Muscle of leg (tissue), 11 donors: ENCODE data around the gene CAMK2A. TPM values are rescaled to one million over a fixed set of nuclear protein-coding genes. Genes with fewer than 3 reads are reported as not detected.
A peak's percentile ranks its signal among the peaks of the same experiment; 100 is the strongest.

Source experiments
- DNase-seq: peaks from one replicate; pipeline ENCODE4 v3.0.0; 2013
- H3K27ac ChIP-seq: one replicate; pipeline ENCODE4 v1.5.1; 2013; ENCODE audit warnings: mild to moderate bottlenecking, low read length, control low read depth
- H3K27me3 ChIP-seq: one replicate; pipeline ENCODE4 v1.6.1; 2013; ENCODE audit warnings: low read length; ENCODE audit not compliant: control insufficient read depth, insufficient read depth
- H3K36me3 ChIP-seq: one replicate; pipeline ENCODE4 v1.6.1; 2013; ENCODE audit warnings: low read length; ENCODE audit not compliant: control insufficient read depth, insufficient read depth
- H3K4me1 ChIP-seq: one replicate; pipeline ENCODE4 v1.6.1; 2013; ENCODE audit warnings: low read length; ENCODE audit not compliant: control insufficient read depth, insufficient read depth
- H3K4me3 ChIP-seq: one replicate; pipeline ENCODE4 v1.5.1; 2013; ENCODE audit warnings: low read length, control low read depth
- H3K9me3 ChIP-seq: replicated peaks from 2 replicates; pipeline ENCODE4 v1.6.1; 2013; ENCODE audit warnings: low read depth, low read length; ENCODE audit not compliant: control insufficient read depth
- WGBS: methylation state at CpG from one replicate; pipeline ENCODE4 v1.1.5; 2013; ENCODE audit warnings: missing lambda C conversion rate; ENCODE audit not compliant: insufficient coverage; 5-methylcytosine and 5-hydroxymethylcytosine counted together
- polyA plus RNA-seq, 8 donors: library from polyadenylated mRNA; unstranded; fragments of 120-200 nt; gene quantifications; one replicate each; pipeline versions ENCODE4 v1.2.1 to v1.2.3, GENCODE V29; 2013; ENCODE audit warnings: inconsistent platforms in 1 of 8, low replicate concordance in 1 of 8; ENCODE audit not compliant: insufficient read length in 8 of 8, insufficient read depth in 1 of 8
- total RNA-seq: library from RNA; stranded (reverse); fragments of 120-200 nt; gene quantifications from one replicate; pipeline ENCODE4 v1.2.4, GENCODE V29; 2013

The CAMK2A gene
- total and polyA plus RNA-seq, 9 donors: 38.5 to 79.9 (median 58.4) TPM

DNA sequence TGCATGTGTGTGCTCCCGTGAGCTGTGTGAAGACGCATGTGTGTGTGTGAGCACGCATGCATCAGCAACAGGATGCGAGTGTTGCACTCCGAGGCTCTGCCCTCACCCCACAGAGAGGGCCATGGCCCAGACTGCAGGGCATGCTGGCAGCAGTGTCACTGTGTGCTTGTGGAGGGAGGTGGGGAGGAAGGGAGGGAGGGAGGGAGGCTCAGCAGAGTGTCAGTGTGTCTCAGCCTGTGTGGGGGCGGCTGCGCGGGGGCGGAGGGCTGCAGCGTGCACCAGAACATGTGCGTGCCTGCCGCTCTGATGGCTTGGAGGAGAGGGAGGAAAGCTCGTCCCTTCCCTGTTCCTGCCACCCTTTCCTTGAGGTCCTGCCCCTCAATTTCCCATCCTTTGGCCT, 5.3 kb downstream of the CAMK2A start:
- H3K27ac ChIP-seq: no peak overlapping the region
- H3K4me3 ChIP-seq: no peak overlapping the region
- peaks cover 3% of the 10 kb centered on the region for H3K27me3 ChIP-seq
- H3K4me1 ChIP-seq: peaks cover 9% of the 10 kb centered on the region
- H3K36me3 ChIP-seq: no peaks in the 10 kb centered on the region
- no peak for DNase-seq
- H3K9me3 ChIP-seq: no peaks in the 10 kb centered on the region
- WGBS: 75% methylated on average over 5 of the region's 13 CpGs

DNA sequence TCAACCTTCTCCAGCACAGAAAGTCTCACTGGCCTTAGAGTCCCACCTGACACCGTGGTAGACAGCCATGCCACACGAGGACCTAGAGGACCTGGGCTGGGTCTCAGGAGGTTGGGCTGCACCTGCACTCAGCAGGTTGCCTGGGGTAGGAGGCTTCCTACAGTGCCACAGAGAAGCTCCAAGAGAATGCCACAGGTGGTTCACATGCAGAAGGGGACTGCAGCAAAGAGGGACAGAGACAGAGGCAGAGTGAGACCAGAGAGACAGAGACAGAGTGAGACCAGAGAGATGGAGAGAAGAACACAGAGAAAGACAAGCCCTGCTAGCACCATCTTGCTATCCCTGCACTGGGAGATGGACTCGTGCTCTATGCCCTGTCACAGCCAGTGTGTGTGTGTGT, 5.7 kb downstream of the CAMK2A start:
- H3K4me3 ChIP-seq: no peak overlapping the region
- WGBS: 61% methylated on average over 3 of the region's 3 CpGs

DNA sequence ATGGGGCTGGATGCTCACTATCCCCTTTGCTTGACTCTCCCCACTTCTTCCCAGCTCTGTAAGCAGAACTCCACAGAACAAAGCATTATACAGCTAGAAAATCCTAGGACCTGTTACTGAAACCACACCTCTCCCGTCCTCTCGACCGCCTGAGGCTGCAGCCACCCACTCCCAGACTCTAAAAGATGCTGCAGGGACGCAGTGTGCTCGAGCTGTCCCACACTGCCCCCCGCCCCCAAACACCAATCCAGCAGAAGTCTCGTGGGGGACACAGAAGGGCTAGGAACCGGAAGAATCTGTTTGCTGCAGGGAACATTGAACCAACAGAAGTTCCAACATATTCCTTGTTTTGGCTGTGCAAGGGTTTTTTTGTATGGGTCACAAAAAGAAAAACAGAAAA, 7.6 kb downstream of the CAMK2A start:
- no peaks in the 10 kb centered on the region for H3K27me3 ChIP-seq
- no peak for DNase-seq
- no peaks in the 10 kb centered on the region for H3K36me3 ChIP-seq
- H3K27ac ChIP-seq: no peak overlapping the region
- H3K4me1 ChIP-seq: peaks cover 19% of the 10 kb centered on the region
- WGBS: 22% methylated on average over 4 of the region's 8 CpGs
- H3K4me3 ChIP-seq: no peak overlapping the region
- no peaks in the 10 kb centered on the region for H3K9me3 ChIP-seq

More for the DNA sequence above, 5.7 kb downstream of the CAMK2A start:
- DNase-seq: no peak
- H3K36me3 ChIP-seq: no peaks in the 10 kb centered on the region
- no peak overlapping the region for H3K27ac ChIP-seq
- H3K9me3 ChIP-seq: no peaks in the 10 kb centered on the region
- peaks cover 12% of the 10 kb centered on the region for H3K4me1 ChIP-seq
- no peaks in the 10 kb centered on the region for H3K27me3 ChIP-seq

DNA sequence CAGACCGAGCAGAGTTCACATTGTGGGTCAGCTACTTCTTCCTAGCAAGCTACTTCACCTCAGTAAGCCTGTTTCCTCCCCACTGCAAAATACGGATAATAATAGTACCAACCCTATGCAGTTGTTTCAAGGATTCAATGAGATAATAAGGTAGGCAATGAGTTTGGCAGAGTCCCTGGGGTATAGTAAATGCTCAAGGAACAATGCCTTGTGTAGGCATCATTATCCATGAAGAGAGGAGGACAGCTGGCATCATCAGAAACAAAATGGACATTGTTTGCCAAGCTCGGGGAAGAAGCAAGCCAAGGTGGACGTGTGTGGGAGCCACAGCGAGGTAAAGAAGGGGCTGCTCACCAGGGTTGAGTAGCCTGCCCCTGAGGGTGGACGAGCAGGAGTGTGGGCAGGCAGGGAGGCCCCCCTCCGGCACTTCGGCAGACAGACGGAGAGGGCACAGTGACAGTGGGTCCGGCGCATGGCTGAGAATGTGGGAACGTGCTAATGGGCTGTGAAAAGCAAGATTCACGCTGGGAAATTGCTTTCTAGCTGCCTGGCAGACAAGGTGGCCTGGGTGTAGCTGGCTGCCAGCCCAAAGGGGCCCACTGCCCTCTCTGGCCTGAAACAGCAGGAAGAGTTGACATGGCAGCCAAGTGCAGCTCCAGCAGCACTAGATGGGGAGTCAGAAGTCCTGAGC, 10.1 kb downstream of the CAMK2A start:
- Histone ChIP-seq H3K27ac (no peak overlapping the region), H3K9me3 (no peaks in the 10 kb centered on the region), H3K36me3 (no peaks in the 10 kb centered on the region), H3K4me1 (peaks cover 19% of the 10 kb centered on the region), H3K4me3 (no peak overlapping the region), H3K27me3 (no peaks in the 10 kb centered on the region)
- 69% methylated on average over 11 of the region's 13 CpGs for WGBS
- DNase-seq: no peak

DNA sequence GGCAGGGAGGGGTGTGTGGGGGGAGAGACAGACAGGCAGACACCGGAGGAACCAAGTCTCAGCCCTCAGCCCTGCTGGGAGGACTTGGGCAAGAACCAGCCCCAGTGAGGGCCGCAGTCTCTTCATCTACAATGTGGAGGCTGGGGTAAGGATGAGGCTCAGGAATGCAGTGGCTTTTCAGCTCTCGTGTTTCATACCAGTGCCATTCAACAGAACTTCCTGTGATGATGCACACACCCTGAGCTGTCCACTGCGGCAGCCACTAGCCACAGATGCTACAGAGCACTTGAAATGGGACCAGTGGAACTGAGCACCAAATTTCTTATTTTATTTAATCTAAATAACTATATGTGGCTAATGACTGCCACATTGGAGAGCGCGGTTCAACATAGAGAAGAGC, 10.7 kb downstream of the CAMK2A start:
- Histone ChIP-seq H3K36me3 (no peaks in the 10 kb centered on the region), H3K4me3 (no peak overlapping the region), H3K27me3 (no peaks in the 10 kb centered on the region), H3K9me3 (no peaks in the 10 kb centered on the region), H3K27ac (no peak overlapping the region), H3K4me1 (peaks cover 19% of the 10 kb centered on the region)
- WGBS: 48% methylated on average over 2 of the region's 6 CpGs
- DNase-seq: no peak

DNA sequence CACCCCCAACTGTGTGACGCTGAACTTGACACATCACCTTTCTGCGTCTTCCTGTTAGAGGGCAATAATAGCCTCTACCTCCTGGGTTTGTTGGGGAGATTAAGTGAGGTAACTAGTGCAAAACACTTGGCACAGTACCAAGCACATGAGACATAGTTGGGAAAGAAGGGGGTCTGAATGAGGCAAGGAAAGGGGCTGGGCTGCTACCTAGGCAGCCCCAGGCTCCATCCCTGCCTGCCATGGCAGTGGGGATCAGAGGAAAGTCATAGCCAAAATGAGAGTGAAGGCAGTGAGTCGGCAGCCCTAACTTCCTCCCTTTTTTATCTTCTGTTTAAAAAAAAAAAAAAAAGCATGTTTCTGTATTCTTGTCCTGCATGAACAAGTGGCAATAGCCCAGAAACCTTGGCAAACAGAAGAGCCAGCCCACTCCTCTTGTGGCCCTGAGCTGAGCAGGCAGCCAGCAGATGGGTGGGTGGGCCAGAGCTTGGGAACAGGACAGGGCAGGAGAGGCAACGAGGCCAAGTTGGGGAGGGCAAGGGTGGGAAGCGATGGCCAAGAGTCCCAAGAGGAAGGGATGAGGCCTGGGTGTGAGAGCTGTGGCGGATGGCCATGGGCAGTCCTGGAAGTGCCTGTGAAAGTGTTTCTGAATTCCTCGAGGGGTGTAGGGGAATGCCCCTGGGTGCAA, 11.4 kb downstream of the CAMK2A start:
- Histone ChIP-seq H3K4me1 (peaks cover 19% of the 10 kb centered on the region), H3K4me3 (no peak overlapping the region), H3K27me3 (no peaks in the 10 kb centered on the region), H3K36me3 (no peaks in the 10 kb centered on the region), H3K9me3 (no peaks in the 10 kb centered on the region), H3K27ac (no peak overlapping the region)
- DNase-seq: no peak
- WGBS: 50% methylated on average over 4 of the region's 7 CpGs

DNA sequence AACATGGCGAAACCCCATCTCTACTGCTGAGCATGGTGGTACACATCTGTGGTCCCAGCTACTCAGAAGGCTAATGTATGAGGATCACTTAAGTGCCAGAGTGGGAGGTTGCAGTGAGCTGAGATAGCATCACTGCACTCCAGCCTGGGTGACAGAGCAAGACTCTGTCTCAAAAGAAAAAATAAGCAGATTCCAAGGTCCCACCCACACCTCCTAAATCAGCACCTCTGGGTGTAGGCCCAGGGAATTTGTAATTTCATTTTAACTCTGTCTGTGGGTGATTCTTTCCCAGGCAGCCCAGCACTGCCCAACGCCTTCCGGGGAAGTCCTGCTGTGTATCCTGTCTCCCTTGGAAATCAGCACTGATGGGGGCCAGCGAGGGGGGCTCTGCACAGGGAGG, 12.5 kb downstream of the CAMK2A start:
- H3K36me3 ChIP-seq: no peaks in the 10 kb centered on the region
- H3K9me3 ChIP-seq: no peaks in the 10 kb centered on the region
- no peak for DNase-seq
- H3K4me1 ChIP-seq: peaks cover 19% of the 10 kb centered on the region
- no peaks in the 10 kb centered on the region for H3K27me3 ChIP-seq
- H3K4me3 ChIP-seq: no peak overlapping the region
- 79% methylated on average over 4 of the region's 4 CpGs for WGBS
- no peak overlapping the region for H3K27ac ChIP-seq

DNA sequence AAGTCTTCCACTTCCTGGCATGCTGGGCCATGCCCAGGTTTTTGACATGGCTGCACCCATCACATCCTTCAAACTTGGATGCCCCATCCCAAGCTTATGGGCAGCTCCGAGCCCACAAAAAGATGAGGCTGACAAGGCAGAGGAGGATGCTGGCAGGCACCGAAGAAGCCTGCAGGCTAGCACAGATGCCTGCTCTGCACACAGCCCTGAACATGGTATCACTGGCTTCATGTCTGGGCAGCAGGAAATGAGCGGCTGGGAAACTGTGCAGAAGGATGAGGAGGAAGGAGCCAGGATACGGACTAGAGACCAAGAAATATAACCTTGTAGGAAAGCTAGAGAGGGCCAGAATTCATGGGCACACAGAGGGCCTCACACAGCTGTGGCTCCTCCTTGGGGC, 14.8 kb downstream of the CAMK2A start:
- Histone ChIP-seq H3K4me3 (no peak overlapping the region), H3K27ac (no peak overlapping the region), H3K9me3 (no peaks in the 10 kb centered on the region), H3K36me3 (no peaks in the 10 kb centered on the region), H3K4me1 (peaks cover 21% of the 10 kb centered on the region), H3K27me3 (no peaks in the 10 kb centered on the region)
- no peak for DNase-seq
- 81% methylated on average over 4 of the region's 4 CpGs for WGBS

DNA sequence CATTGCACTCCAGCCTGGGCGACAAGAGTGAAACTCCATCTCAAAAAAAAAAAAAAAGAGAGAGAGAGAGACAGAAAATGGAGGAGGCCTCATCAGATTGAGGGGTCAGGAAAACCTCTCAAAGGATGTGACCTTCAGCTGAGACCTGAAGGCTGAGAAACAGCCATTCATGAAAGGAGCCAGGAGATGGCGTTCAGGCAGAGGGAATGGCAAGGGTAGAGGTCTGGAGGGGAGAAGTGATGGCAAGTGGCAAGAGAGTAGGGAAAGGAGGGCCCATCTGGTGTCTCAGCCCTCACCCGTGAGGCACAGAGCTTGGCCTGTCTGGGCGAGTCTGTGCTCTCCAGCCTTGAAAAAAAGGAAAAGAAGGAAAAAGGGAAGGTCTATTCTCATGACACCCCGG, 17.0 kb downstream of the CAMK2A start:
- Histone ChIP-seq H3K27me3 (no peaks in the 10 kb centered on the region), H3K9me3 (no peaks in the 10 kb centered on the region), H3K4me3 (no peak overlapping the region), H3K36me3 (no peaks in the 10 kb centered on the region), H3K4me1 (peaks cover 7% of the 10 kb centered on the region), H3K27ac (no peak overlapping the region)
- 31% methylated on average over 1 of the region's 5 CpGs for WGBS
- peak; percentile 42 for DNase-seq

DNA sequence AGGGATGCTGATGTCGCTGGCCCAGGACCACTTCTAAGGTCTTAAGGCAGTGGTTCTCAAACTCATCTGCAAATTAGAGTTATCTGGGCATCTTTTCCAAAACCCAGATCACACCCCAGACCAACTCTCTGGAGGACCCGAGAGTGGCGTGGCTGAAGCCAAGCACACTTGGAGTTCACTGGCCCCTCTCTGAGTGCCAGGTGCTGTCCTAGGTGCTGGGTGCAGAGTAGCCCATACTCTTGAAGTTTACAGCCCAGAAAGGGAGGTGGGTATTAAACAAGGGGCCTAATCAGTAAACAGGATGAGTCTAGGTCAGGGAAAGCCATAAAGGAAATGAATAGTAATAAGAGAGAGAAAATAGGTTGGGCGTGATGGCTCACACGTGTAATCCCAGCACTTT, 17.6 kb downstream of the CAMK2A start:
- WGBS: 63% methylated on average over 4 of the region's 5 CpGs
- no peak for DNase-seq
- no peaks in the 10 kb centered on the region for H3K36me3 ChIP-seq
- H3K4me1 ChIP-seq: peaks cover 8% of the 10 kb centered on the region
- no peaks in the 10 kb centered on the region for H3K27me3 ChIP-seq
- no peaks in the 10 kb centered on the region for H3K9me3 ChIP-seq
- H3K4me3 ChIP-seq: no peak overlapping the region
- H3K27ac ChIP-seq: no peak overlapping the region
